ENCODE data around the gene NOTCH2.

Gene NOTCH2

GRCh38 chr1:119917304-119918055, 152.0 kb downstream of the NOTCH2 start:
- Histone ChIP-seq H3K9ac (ENCODE audit: low read depth, low read length) (no peak overlapping the region), H3K4me1 (ENCODE audit: control insufficient read depth, insufficient read depth, low read length) (no peaks in the 10 kb centered on the region), H3K36me3 (ENCODE audit: control insufficient read depth, insufficient read depth, low read length) (peaks cover 80% of the 10 kb centered on the region), H3K27ac (ENCODE audit: low read depth, low read length) (no peak overlapping the region), H3K27me3 (ENCODE audit: control insufficient read depth, insufficient read depth, low read length) (no peaks in the 10 kb centered on the region), H3K9me3 (ENCODE audit: control insufficient read depth, insufficient read depth, low read length) (no peaks in the 10 kb centered on the region), H3K4me3 (ENCODE audit: low read depth, low read length) (no peak overlapping the region)

GRCh38 chr1:119915517-119915916, 153.9 kb downstream of the NOTCH2 start:
- Histone ChIP-seq H3K4me1 (ENCODE audit: control insufficient read depth, insufficient read depth, low read length) (peaks cover 5% of the 10 kb centered on the region), H3K9ac (ENCODE audit: low read depth, low read length) (no peak overlapping the region), H3K36me3 (ENCODE audit: control insufficient read depth, insufficient read depth, low read length) (peaks cover 61% of the 10 kb centered on the region), H3K27ac (ENCODE audit: low read depth, low read length) (no peak overlapping the region), H3K4me3 (ENCODE audit: low read depth, low read length) (no peak overlapping the region), H3K27me3 (ENCODE audit: control insufficient read depth, insufficient read depth, low read length) (no peaks in the 10 kb centered on the region), H3K9me3 (ENCODE audit: control insufficient read depth, insufficient read depth, low read length) (no peaks in the 10 kb centered on the region)

- Histone ChIP-seq H3K4me3 (ENCODE audit: low read depth, low read length) (no peak overlapping the region), H3K36me3 (ENCODE audit: control insufficient read depth, insufficient read depth, low read length) (peaks cover 49% of the 10 kb centered on the region), H3K27me3 (ENCODE audit: control insufficient read depth, insufficient read depth, low read length) (no peaks in the 10 kb centered on the region), H3K27ac (ENCODE audit: low read depth, low read length) (no peak overlapping the region), H3K9me3 (ENCODE audit: control insufficient read depth, insufficient read depth, low read length) (no peaks in the 10 kb centered on the region), H3K4me1 (ENCODE audit: control insufficient read depth, insufficient read depth, low read length) (peaks cover 8% of the 10 kb centered on the region), H3K9ac (ENCODE audit: low read depth, low read length) (no peak overlapping the region)
These were observed 155.4 kb downstream of the NOTCH2 start for GRCh38 chr1:119914071-119914470.

GRCh38 chr1:119912963-119913362, 156.5 kb downstream of the NOTCH2 start:
- H3K9ac ChIP-seq (ENCODE audit: low read depth, low read length): no peak overlapping the region
- peaks cover 38% of the 10 kb centered on the region for H3K36me3 ChIP-seq (ENCODE audit: control insufficient read depth, insufficient read depth, low read length)
- peaks cover 8% of the 10 kb centered on the region for H3K4me1 ChIP-seq (ENCODE audit: control insufficient read depth, insufficient read depth, low read length)
- no peak overlapping the region for H3K27ac ChIP-seq (ENCODE audit: low read depth, low read length)
- H3K27me3 ChIP-seq (ENCODE audit: control insufficient read depth, insufficient read depth, low read length): no peaks in the 10 kb centered on the region
- no peak overlapping the region for H3K4me3 ChIP-seq (ENCODE audit: low read depth, low read length)
- H3K9me3 ChIP-seq (ENCODE audit: control insufficient read depth, insufficient read depth, low read length): no peaks in the 10 kb centered on the region

GRCh38 chr1:119911775-119912174, 157.7 kb downstream of the NOTCH2 start:
- Histone ChIP-seq H3K9me3 (ENCODE audit: control insufficient read depth, insufficient read depth, low read length) (no peaks in the 10 kb centered on the region), H3K4me3 (ENCODE audit: low read depth, low read length) (no peak overlapping the region), H3K9ac (ENCODE audit: low read depth, low read length) (no peak overlapping the region), H3K4me1 (ENCODE audit: control insufficient read depth, insufficient read depth, low read length) (peaks cover 8% of the 10 kb centered on the region), H3K36me3 (ENCODE audit: control insufficient read depth, insufficient read depth, low read length) (peaks cover 26% of the 10 kb centered on the region), H3K27me3 (ENCODE audit: control insufficient read depth, insufficient read depth, low read length) (no peaks in the 10 kb centered on the region), H3K27ac (ENCODE audit: low read depth, low read length) (no peak overlapping the region)

GRCh38 chr1:119910618-119911017, 158.8 kb downstream of the NOTCH2 start:
- H3K27me3 ChIP-seq (ENCODE audit: control insufficient read depth, insufficient read depth, low read length): no peaks in the 10 kb centered on the region
- H3K4me1 ChIP-seq (ENCODE audit: control insufficient read depth, insufficient read depth, low read length): peaks cover 8% of the 10 kb centered on the region
- no peak overlapping the region for H3K27ac ChIP-seq (ENCODE audit: low read depth, low read length)
- H3K9me3 ChIP-seq (ENCODE audit: control insufficient read depth, insufficient read depth, low read length): no peaks in the 10 kb centered on the region
- peaks cover 16% of the 10 kb centered on the region for H3K36me3 ChIP-seq (ENCODE audit: control insufficient read depth, insufficient read depth, low read length)
- H3K4me3 ChIP-seq (ENCODE audit: low read depth, low read length): no peak overlapping the region
- H3K9ac ChIP-seq (ENCODE audit: low read depth, low read length): no peak overlapping the region

- Histone ChIP-seq H3K27ac (ENCODE audit: low read depth, low read length) (no peak overlapping the region), H3K9ac (ENCODE audit: low read depth, low read length) (no peak overlapping the region), H3K4me1 (ENCODE audit: control insufficient read depth, insufficient read depth, low read length) (peaks cover 8% of the 10 kb centered on the region), H3K36me3 (ENCODE audit: control insufficient read depth, insufficient read depth, low read length) (peaks cover 10% of the 10 kb centered on the region), H3K9me3 (ENCODE audit: control insufficient read depth, insufficient read depth, low read length) (no peaks in the 10 kb centered on the region), H3K4me3 (ENCODE audit: low read depth, low read length) (no peak overlapping the region), H3K27me3 (ENCODE audit: control insufficient read depth, insufficient read depth, low read length) (no peaks in the 10 kb centered on the region)
These were observed 159.4 kb downstream of the NOTCH2 start for GRCh38 chr1:119909890-119910596.

GRCh38 chr1:119908661-119909060, 160.8 kb downstream of the NOTCH2 start:
- no peak overlapping the region for H3K27ac ChIP-seq (ENCODE audit: low read depth, low read length)
- H3K4me3 ChIP-seq (ENCODE audit: low read depth, low read length): no peak overlapping the region
- no peaks in the 10 kb centered on the region for H3K36me3 ChIP-seq (ENCODE audit: control insufficient read depth, insufficient read depth, low read length)
- no peaks in the 10 kb centered on the region for H3K9me3 ChIP-seq (ENCODE audit: control insufficient read depth, insufficient read depth, low read length)
- peaks cover 8% of the 10 kb centered on the region for H3K4me1 ChIP-seq (ENCODE audit: control insufficient read depth, insufficient read depth, low read length)
- no peak overlapping the region for H3K9ac ChIP-seq (ENCODE audit: low read depth, low read length)
- no peaks in the 10 kb centered on the region for H3K27me3 ChIP-seq (ENCODE audit: control insufficient read depth, insufficient read depth, low read length)

- no peak overlapping the region for H3K9ac ChIP-seq (ENCODE audit: low read depth, low read length)
- H3K9me3 ChIP-seq (ENCODE audit: control insufficient read depth, insufficient read depth, low read length): no peaks in the 10 kb centered on the region
- no peaks in the 10 kb centered on the region for H3K36me3 ChIP-seq (ENCODE audit: control insufficient read depth, insufficient read depth, low read length)
- H3K27me3 ChIP-seq (ENCODE audit: control insufficient read depth, insufficient read depth, low read length): no peaks in the 10 kb centered on the region
- peaks cover 8% of the 10 kb centered on the region for H3K4me1 ChIP-seq (ENCODE audit: control insufficient read depth, insufficient read depth, low read length)
- no peak overlapping the region for H3K4me3 ChIP-seq (ENCODE audit: low read depth, low read length)
- no peak overlapping the region for H3K27ac ChIP-seq (ENCODE audit: low read depth, low read length)
These were observed 162.4 kb downstream of the NOTCH2 start for GRCh38 chr1:119906927-119907652.

- H3K9ac ChIP-seq (ENCODE audit: low read depth, low read length): no peak overlapping the region
- H3K27me3 ChIP-seq (ENCODE audit: control insufficient read depth, insufficient read depth, low read length): no peaks in the 10 kb centered on the region
- H3K27ac ChIP-seq (ENCODE audit: low read depth, low read length): no peak overlapping the region
- H3K4me3 ChIP-seq (ENCODE audit: low read depth, low read length): no peak overlapping the region
- H3K4me1 ChIP-seq (ENCODE audit: control insufficient read depth, insufficient read depth, low read length): no peaks in the 10 kb centered on the region
- no peaks in the 10 kb centered on the region for H3K36me3 ChIP-seq (ENCODE audit: control insufficient read depth, insufficient read depth, low read length)
- H3K9me3 ChIP-seq (ENCODE audit: control insufficient read depth, insufficient read depth, low read length): no peaks in the 10 kb centered on the region
These were observed 166.0 kb downstream of the NOTCH2 start for GRCh38 chr1:119903443-119903835.

Data from HUES48 (cell line).